Measurements from ENCODE around the gene ASIC4.

The ASIC4 gene

DNA sequence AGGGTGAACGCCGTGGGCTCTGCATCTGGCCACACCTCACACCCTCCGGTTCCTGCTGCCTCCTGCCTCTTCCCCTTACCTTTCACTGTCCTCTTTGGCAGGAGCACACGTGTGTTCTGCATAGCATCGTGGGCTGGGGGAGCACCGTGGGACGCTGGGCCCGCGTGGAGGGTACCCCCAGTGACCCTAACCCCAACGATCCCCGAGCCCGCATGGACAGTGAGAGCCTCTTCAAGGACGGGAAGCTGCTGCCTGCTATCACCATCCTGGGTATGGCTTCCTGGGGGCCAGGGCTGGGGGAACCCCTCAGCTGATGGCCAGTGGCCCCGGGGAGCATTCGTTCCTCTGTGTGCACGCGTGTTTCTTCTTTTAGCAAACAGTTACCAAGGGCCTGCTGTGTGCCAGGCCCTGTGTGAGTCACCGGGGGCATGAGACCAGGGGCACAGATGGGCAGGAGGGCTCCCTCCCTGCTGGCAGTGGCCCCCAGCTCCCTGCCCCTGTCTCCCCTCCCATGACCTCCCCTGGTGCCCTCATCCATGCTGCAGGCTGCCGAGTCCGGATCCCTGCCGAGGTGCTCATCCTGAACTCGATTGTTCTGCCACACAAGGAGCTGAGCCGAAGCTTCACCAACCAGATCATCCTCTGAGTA lies 8.0 kb upstream of the ASIC4 start:
- no peaks in the 10 kb centered on the region for H3K4me1 ChIP-seq (ENCODE audit: insufficient read depth, poor library complexity, severe bottlenecking)
- peaks cover 18% of the 10 kb centered on the region for H3K27me3 ChIP-seq (ENCODE audit: insufficient read depth, poor library complexity, severe bottlenecking)
- TF ChIP-seq, protein P1, sequence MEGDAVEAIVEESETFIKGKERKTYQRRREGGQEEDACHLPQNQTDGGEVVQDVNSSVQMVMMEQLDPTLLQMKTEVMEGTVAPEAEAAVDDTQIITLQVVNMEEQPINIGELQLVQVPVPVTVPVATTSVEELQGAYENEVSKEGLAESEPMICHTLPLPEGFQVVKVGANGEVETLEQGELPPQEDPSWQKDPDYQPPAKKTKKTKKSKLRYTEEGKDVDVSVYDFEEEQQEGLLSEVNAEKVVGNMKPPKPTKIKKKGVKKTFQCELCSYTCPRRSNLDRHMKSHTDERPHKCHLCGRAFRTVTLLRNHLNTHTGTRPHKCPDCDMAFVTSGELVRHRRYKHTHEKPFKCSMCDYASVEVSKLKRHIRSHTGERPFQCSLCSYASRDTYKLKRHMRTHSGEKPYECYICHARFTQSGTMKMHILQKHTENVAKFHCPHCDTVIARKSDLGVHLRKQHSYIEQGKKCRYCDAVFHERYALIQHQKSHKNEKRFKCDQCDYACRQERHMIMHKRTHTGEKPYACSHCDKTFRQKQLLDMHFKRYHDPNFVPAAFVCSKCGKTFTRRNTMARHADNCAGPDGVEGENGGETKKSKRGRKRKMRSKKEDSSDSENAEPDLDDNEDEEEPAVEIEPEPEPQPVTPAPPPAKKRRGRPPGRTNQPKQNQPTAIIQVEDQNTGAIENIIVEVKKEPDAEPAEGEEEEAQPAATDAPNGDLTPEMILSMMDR (IDR thresholded peaks at IDR 0.05; ENCODE audit: poor library complexity, severe bottlenecking): no peak
- no peak for ATAC-seq (ENCODE audit: low read depth)
- no peaks in the 10 kb centered on the region for H3K9me3 ChIP-seq (ENCODE audit: severe bottlenecking)
- H3K36me3 ChIP-seq (ENCODE audit: low read depth): peaks cover 31% of the 10 kb centered on the region
- no peak overlapping the region for H3K4me3 ChIP-seq (ENCODE audit: severe bottlenecking)
- no peak overlapping the region for H3K27ac ChIP-seq (ENCODE audit: poor library complexity, severe bottlenecking)
- no peak for DNase-seq (ENCODE audit: low spot score)

DNA sequence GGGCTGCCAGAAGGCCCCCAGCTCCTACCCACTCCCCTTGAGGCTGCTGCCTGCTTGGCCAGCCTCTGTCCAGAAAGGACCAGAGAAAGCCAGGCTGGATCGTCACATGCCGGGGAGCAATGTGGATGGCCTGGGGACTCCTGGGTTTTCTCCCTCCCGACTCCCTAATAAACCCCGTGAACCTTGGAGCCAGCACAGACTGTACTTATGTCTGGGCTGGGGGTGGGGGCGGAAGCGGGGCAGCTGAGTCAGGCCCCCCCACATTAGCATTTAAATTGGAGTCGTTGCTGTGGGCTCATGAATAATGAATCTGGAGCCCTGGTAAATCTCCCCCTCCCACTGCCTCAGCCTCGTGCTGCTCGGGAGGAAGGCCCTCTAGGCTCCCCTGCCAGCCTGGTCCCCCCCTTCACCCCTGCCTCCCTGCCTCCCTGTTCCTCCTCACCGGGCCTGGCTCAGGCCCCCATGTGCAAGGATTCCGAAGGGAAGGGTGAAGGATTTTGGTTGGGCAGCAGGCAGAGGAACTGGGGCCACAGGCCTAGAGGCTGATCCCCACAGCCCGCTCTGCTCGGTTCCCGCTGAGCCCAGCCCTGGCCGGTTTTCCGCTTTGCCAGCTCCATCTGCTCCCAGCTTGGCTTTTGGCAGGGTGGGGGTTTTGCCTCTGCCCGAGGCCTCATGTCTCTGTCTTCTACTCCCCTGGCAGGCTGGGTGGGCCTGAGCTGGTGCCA lies 7.3 kb upstream of the ASIC4 start:
- peaks cover 22% of the 10 kb centered on the region for H3K27me3 ChIP-seq (ENCODE audit: insufficient read depth, poor library complexity, severe bottlenecking)
- H3K9me3 ChIP-seq (ENCODE audit: severe bottlenecking): no peaks in the 10 kb centered on the region
- no peaks in the 10 kb centered on the region for H3K4me1 ChIP-seq (ENCODE audit: insufficient read depth, poor library complexity, severe bottlenecking)
- DNase-seq (ENCODE audit: low spot score) (no peak), ATAC-seq (ENCODE audit: low read depth) (no peak)
- H3K27ac ChIP-seq (ENCODE audit: poor library complexity, severe bottlenecking): no peak overlapping the region
- TF ChIP-seq, protein P1 (IDR thresholded peaks at IDR 0.05; ENCODE audit: poor library complexity, severe bottlenecking): no peak
- H3K36me3 ChIP-seq (ENCODE audit: low read depth): peaks cover 24% of the 10 kb centered on the region
- H3K4me3 ChIP-seq (ENCODE audit: severe bottlenecking): no peak overlapping the region

DNA sequence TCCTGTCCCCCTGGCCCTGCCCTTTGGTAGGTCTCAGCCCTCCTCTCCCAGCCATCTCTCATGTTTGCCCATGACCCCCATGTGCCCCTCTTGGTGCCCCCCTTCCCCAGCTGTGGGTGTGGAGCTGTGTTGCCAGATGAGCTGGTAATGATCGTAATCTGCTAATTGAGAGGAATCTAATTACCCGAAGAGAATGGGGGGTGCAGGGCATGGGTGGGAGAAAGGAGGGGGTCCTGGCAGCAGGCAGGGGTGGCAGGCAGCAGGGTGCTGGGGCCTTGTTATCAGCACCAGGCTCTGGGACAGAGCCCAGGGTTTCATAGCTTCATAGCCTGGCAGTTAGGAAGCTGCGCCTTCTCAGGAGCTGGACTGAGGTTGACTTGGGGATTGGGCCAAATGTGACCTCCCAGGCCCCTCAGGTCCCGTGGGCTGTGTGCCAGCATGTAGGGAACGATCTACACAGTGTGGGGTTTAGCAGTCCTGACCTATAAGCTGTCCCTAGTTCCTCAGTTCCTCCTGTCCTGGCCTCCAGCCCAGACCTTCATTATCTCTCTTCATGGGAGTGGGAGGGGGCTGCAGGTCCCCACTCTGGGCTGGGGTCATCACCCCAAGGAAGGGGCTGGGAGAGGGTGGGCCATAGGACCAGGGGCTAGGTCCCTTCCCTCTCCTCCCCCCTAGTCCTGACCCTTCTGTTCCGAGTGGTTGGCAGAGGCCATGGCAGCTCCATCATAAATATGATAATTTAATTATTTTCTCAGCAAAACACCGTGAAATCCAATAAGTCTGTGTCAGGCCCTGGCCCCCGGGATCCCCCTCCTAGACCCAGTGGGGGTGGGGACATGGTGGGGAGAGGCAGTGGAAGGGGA lies 6.5 kb upstream of the ASIC4 start:
- Histone ChIP-seq H3K27me3 (ENCODE audit: insufficient read depth, poor library complexity, severe bottlenecking) (peaks cover 30% of the 10 kb centered on the region), H3K4me1 (ENCODE audit: insufficient read depth, poor library complexity, severe bottlenecking) (no peaks in the 10 kb centered on the region), H3K9me3 (ENCODE audit: severe bottlenecking) (no peaks in the 10 kb centered on the region), H3K36me3 (ENCODE audit: low read depth) (peaks cover 16% of the 10 kb centered on the region), H3K4me3 (ENCODE audit: severe bottlenecking) (no peak overlapping the region), H3K27ac (ENCODE audit: poor library complexity, severe bottlenecking) (no peak overlapping the region)
- TF ChIP-seq, protein P1 (IDR thresholded peaks at IDR 0.05; ENCODE audit: poor library complexity, severe bottlenecking): no peak
- DNase-seq (ENCODE audit: low spot score) (no peak), ATAC-seq (ENCODE audit: low read depth) (no peak)

- H3K27ac ChIP-seq (ENCODE audit: poor library complexity, severe bottlenecking): no peak overlapping the region
- peaks cover 36% of the 10 kb centered on the region for H3K27me3 ChIP-seq (ENCODE audit: insufficient read depth, poor library complexity, severe bottlenecking)
- no peak overlapping the region for H3K4me3 ChIP-seq (ENCODE audit: severe bottlenecking)
- H3K4me1 ChIP-seq (ENCODE audit: insufficient read depth, poor library complexity, severe bottlenecking): no peaks in the 10 kb centered on the region
- no peak for DNase-seq (ENCODE audit: low spot score)
- H3K36me3 ChIP-seq (ENCODE audit: low read depth): peaks cover 12% of the 10 kb centered on the region
- H3K9me3 ChIP-seq (ENCODE audit: severe bottlenecking): no peaks in the 10 kb centered on the region
- ATAC-seq (ENCODE audit: low read depth): no peak
- TF ChIP-seq, protein P1 (IDR thresholded peaks at IDR 0.05; ENCODE audit: poor library complexity, severe bottlenecking): no peak
Observed at GRCh38 chr2:219508444-219508734, 5.9 kb upstream of the ASIC4 start.

All from RWPE2 (cell line).